K562 (cell line): Measurements from ENCODE around the gene HMX1. TPM values are rescaled to one million over a fixed set of nuclear protein-coding genes. Genes with fewer than 3 reads are reported as not detected.

Source experiments
- ATAC-seq: fragments of 200-7000 bp; cut with Tn5 transposase; 3 replicates; pipeline ENCODE4 v1.9.1; 2020; ENCODE audit warnings: moderate library complexity
- BruUV-seq: library from RNA; stranded (reverse); fragments of 400-500 nt; replicated peaks from 2 replicates; lab custom pipeline; 2021; lab: Mats Ljungman, UMichigan
- CTCF ChIA-PET: fragments of 300-600 bp; formaldehyde crosslinking; extraction: SDS; loops from one replicate; lab custom pipeline; 2021; ENCODE audit warnings: low intra/inter-chr PET ratio; lab: Yijun Ruan, JAX
- POLR2A ChIA-PET: fragments of 300-600, 350-650 bp; sonication (Branson Sonifier 250); formaldehyde crosslinking; extraction: SDS; loops from one replicate; lab custom pipeline; 2021; ENCODE audit warnings: antibody characterized with exemption, inconsistent platforms; lab: Yijun Ruan, JAX
- DNase-seq, 4 experiments: peaks; one replicate each; pipeline versions ENCODE4 v3.0.0 to v3.0.0-alpha.2; 2011 to 2018; ENCODE audit warnings: low spot score in 3 of 4, mixed read lengths in 3 of 4; ENCODE audit errors: extremely low read depth in 1 of 4
- FAIRE-seq: peaks from 2 replicates; lab custom pipeline; 2011; peaks lifted over from hg19 to GRCh38; lab: Jason Lieb, UNC
- H2AFZ ChIP-seq: 2 replicates; pipeline ENCODE4 v1.6.0; 2011; ENCODE audit warnings: low read depth, low read length, control low read depth, inconsistent platforms
- H3K27ac ChIP-seq: fragments of 200-600 bp; 3 replicates; pipeline ENCODE4 v1.8.0; 2011; ENCODE audit warnings: low read depth, mild to moderate bottlenecking, control low read depth, inconsistent platforms, low read length, moderate library complexity, mixed read lengths; ENCODE audit errors: extremely low read depth
- H3K27me3 ChIP-seq, 2 experiments: fragments of 300-600 bp in 1 of 2; 2 replicates in 1 of 2; 3 replicates in 1 of 2; pipeline versions ENCODE4 v1.6.0 to v1.8.0; 2011; ENCODE audit warnings: inconsistent platforms in 2 of 2, low read length in 2 of 2, mild to moderate bottlenecking in 1 of 2, mixed read lengths in 1 of 2, moderate library complexity in 1 of 2; ENCODE audit not compliant: control insufficient read depth in 2 of 2, insufficient read depth in 2 of 2
- H3K36me3 ChIP-seq: fragments of 300-600 bp; 3 replicates; pipeline ENCODE4 v1.8.0; 2011; ENCODE audit warnings: mild to moderate bottlenecking, low read length, inconsistent platforms; ENCODE audit not compliant: control insufficient read depth, insufficient read depth
- H3K4me1 ChIP-seq, 2 experiments: fragments of 200-600 bp in 1 of 2; replicated peaks in 1 of 2; 2 replicates in 1 of 2; 3 replicates in 1 of 2; pipeline versions ENCODE4 v1.5.1 to v1.8.0; 2011; ENCODE audit warnings: inconsistent platforms in 2 of 2, low read length in 2 of 2, mild to moderate bottlenecking in 1 of 2, mixed read lengths in 1 of 2, moderate library complexity in 1 of 2; ENCODE audit not compliant: control insufficient read depth in 2 of 2, insufficient read depth in 2 of 2
- H3K4me2 ChIP-seq: 2 replicates; pipeline ENCODE4 v1.6.1; 2011; ENCODE audit warnings: low read length, control low read depth, inconsistent platforms, mixed read lengths; ENCODE audit not compliant: insufficient read depth
- H3K4me3 ChIP-seq: fragments of 200-600 bp; sonication (generic), shearing (Covaris generic); 2 replicates; pipeline ENCODE4 v1.5.1; 2016; ENCODE audit warnings: control low read depth, inconsistent platforms
- H3K79me2 ChIP-seq: fragments of 200-600 bp; 3 replicates; pipeline ENCODE4 v1.8.0; 2011; ENCODE audit warnings: low read length, inconsistent platforms; ENCODE audit not compliant: control insufficient read depth, insufficient read depth
- H3K9ac ChIP-seq, 2 experiments: 2 replicates each; pipeline versions ENCODE4 v1.6.0 to v1.6.1; 2011; ENCODE audit warnings: low read depth in 2 of 2, low read length in 2 of 2, control low read depth in 1 of 2, inconsistent platforms in 1 of 2, mild to moderate bottlenecking in 1 of 2, mixed read lengths in 1 of 2; ENCODE audit not compliant: insufficient read depth in 1 of 2
- H3K9me1 ChIP-seq: one replicate; pipeline ENCODE4 v1.6.0; 2011; ENCODE audit warnings: inconsistent platforms, mild to moderate bottlenecking, low read length, moderate library complexity; ENCODE audit not compliant: control insufficient read depth, insufficient read depth
- H3K9me3 ChIP-seq: replicated peaks from 2 replicates; pipeline ENCODE4 v1.5.1; 2011; ENCODE audit warnings: low read depth, low read length, inconsistent platforms; ENCODE audit not compliant: control insufficient read depth, insufficient read depth
- H4K20me1 ChIP-seq: replicated peaks from 2 replicates; pipeline ENCODE4 v1.6.1; 2011; ENCODE audit warnings: low read length, inconsistent platforms, mixed read lengths; ENCODE audit not compliant: control insufficient read depth, insufficient read depth
- FOXK1 ChIP-seq: sonication (generic); formaldehyde crosslinking; IDR thresholded peaks from 2 replicates; pipeline ENCODE4 v1.8.0; 2022; ENCODE audit warnings: missing genetic modification reagents, mild to moderate bottlenecking, borderline replicate concordance
- KLF10 ChIP-seq: fragments of 250-450 bp; sonication (Bioruptor Pico); IDR thresholded peaks from 2 replicates; pipeline ENCODE4 v1.6.1; 2021; ENCODE audit warnings: matching md5 sums
- RB1 ChIP-seq: fragments of 450-650 bp; IDR thresholded peaks from 2 replicates; pipeline ENCODE4 v1.6.1; 2017; ENCODE audit warnings: low read depth, mild to moderate bottlenecking
- SIN3B ChIP-seq: fragments of 450-650 bp; IDR thresholded peaks from 2 replicates; pipeline ENCODE4 v1.6.1; 2017; ENCODE audit warnings: low read depth, mild to moderate bottlenecking, moderate library complexity
- SP2 ChIP-seq: IDR thresholded peaks from 2 replicates; pipeline ENCODE4 v1.6.1; 2011; ENCODE audit warnings: mild to moderate bottlenecking, low read depth, low read length, moderate library complexity; ENCODE audit not compliant: poor library complexity, severe bottlenecking; ENCODE audit errors: extremely low read depth
- WHSC1 ChIP-seq: IDR thresholded peaks from one replicate; pipeline ENCODE4 v1.6.1; 2012; ENCODE audit warnings: low read length, control low read depth, inconsistent platforms
- ZNF175 ChIP-seq: fragments of 200-800 bp; sonication (Bioruptor generic); IDR thresholded peaks from 2 replicates; pipeline ENCODE4 v1.6.1; 2016; ENCODE audit warnings: low read depth, mild to moderate bottlenecking, missing genetic modification characterization, missing compliant biosample characterization
- ZNF232 ChIP-seq: sonication (generic); formaldehyde crosslinking; IDR thresholded peaks from 2 replicates; pipeline ENCODE4 v1.8.0; 2022; ENCODE audit warnings: mild to moderate bottlenecking, missing genetic modification reagents
- ZNF707 ChIP-seq: fragments of 250-450 bp; sonication (Bioruptor Pico); conservative IDR thresholded peaks from 2 replicates; pipeline ENCODE4 v1.8.0; 2022; ENCODE audit warnings: inconsistent platforms, mild to moderate bottlenecking, moderate library complexity
- WGBS: fragments of 100-300 bp; shearing (Covaris generic); methylation state at CpG from one replicate; pipeline ENCODE4 v1.1.6; 2016; ENCODE audit warnings: low coverage, mixed read lengths; ENCODE audit not compliant: insufficient coverage; ENCODE audit errors: missing lambda C conversion rate; 5-methylcytosine and 5-hydroxymethylcytosine counted together
- in situ Hi-C: fragments of 300-500 bp; cut with MboI; formaldehyde crosslinking; loops from 4 replicates; pipeline ENCODE4 v1.15.0; 2018; ENCODE audit warnings: inconsistent platforms, mixed read lengths
- intact Hi-C: fragments of 100-400 bp; cut with micrococcal nuclease; formaldehyde crosslinking; loops from 2 replicates; pipeline ENCODE4 v1.14.2; 2022
- polyA plus RNA-seq, 8 experiments: library from polyadenylated mRNA; depleted of rRNA in 4 of 8; stranded (reverse) in 5 of 8; unstranded in 3 of 8; fragments of >200 nt; fragmentation: Nextera tagmentation in 2 of 8; fragmentation: Illumina TruSeq in 1 of 8; extraction: Ambion mirVana in 2 of 8; extraction: Trizol in 1 of 8; gene quantifications; 2 replicates each; pipeline versions ENCODE4 v1.2.1 to v1.2.3, GENCODE V29; 2011 to 2014; ENCODE audit warnings: inconsistent platforms in 1 of 8, missing spikeins in 1 of 8
- total RNA-seq, 7 experiments: library from RNA; depleted of rRNA in 6 of 7; stranded (reverse); fragments of >200 nt in 6 of 7; fragmentation: Illumina TruSeq in 2 of 7; extraction: Trizol in 2 of 7; gene quantifications; 2 replicates each; pipeline versions ENCODE4 v1.2.1 to v1.2.3, GENCODE V29; 2011 to 2021; ENCODE audit warnings: low replicate concordance in 1 of 7
- TF ChIP-seq, protein P1 (sequence below): fragments of 450-650 bp; conservative IDR thresholded peaks from 2 replicates; pipeline ENCODE4 v1.6.1; 2016; ENCODE audit warnings: missing genetic modification characterization, low read depth, mild to moderate bottlenecking, control low read depth, missing compliant biosample characterization
- TF ChIP-seq, protein P2 (sequence below): fragments of 450-650 bp; IDR thresholded peaks from 2 replicates; pipeline ENCODE4 v1.6.1; 2016; ENCODE audit warnings: mild to moderate bottlenecking
- TF ChIP-seq, protein P3 (sequence below): fragments of 450-650 bp; IDR thresholded peaks from 2 replicates; pipeline ENCODE4 v1.6.1; 2016

HMX1 gene
- total and polyA plus RNA-seq, 9 of the 15 experiments (the other 6 are each of a cell fraction or from before 2014, with no cell fraction given), result not detected

DNA sequence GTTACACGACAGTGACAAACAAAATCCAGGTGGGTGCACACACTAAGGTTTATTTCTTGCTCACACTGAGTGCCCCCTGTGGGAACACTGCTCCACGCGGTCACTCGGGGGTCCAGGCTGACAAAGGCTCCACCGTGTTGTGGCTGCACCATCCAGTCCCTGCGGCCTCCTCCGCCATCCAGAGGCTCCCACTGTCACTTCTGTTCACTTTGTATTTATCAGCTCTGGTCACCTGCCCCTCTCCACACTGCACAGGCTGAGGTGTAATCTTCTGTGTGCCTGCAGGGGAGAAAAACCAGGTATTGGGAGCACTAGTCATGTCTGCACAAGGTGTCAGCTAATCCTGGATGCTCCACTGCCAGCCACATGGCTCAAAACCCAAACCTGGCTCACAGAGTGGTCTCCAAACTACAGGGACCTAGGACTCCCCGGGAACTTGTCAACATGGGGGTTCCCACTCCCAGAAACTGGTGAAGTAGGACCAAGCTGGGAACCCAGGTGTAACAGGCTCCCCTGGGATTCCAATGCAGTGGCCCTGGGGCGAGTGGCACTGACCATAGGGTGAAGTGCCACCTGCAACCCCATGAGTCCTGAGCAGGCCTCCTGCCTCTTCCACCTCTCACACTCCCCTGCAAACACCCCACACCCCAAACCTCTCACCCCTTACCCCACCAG is 25.5 kb downstream of the HMX1 start:
- ATAC-seq (no peak), DNase-seq (no peak), FAIRE-seq (no peak)
- H3K27ac ChIP-seq, result no peak overlapping the region
- CTCF ChIA-PET, result no interaction called here
- H3K4me1 ChIP-seq, result no peaks in the 10 kb centered on the region; a peak in 1 of 5 replicates
- in situ Hi-C loops (no loop called here), intact Hi-C loops (no loop called here)
- no peak overlapping the region for H3K4me2 ChIP-seq
- no peaks in the 10 kb centered on the region; the same call in 1 of the 2 replicates for H3K9me3 ChIP-seq
- no TSS peak for BruUV-seq
- no peaks in the 10 kb centered on the region for H3K79me2 ChIP-seq
- peaks cover 0 to 31% of the 10 kb centered on the region in 2 experiments; a peak in 3 of 5 replicates for H3K27me3 ChIP-seq
- no peak overlapping the region; a peak in 1 of 4 replicates for H3K9ac ChIP-seq
- H3K4me3 ChIP-seq, result no peak overlapping the region
- under 1% methylated on average over 9 of the region's 9 CpGs for WGBS
- peaks cover 4% of the 10 kb centered on the region; the same call in 1 of the 2 replicates for H4K20me1 ChIP-seq
- no peaks in the 10 kb centered on the region for H3K36me3 ChIP-seq
- no peaks in the 10 kb centered on the region for H3K9me1 ChIP-seq
- POLR2A ChIA-PET, result no interaction called here
- no peak overlapping the region for H2AFZ ChIP-seq
- no peak for TF ChIP-seq RB1
- no peak for TF ChIP-seq ZNF232
- TF ChIP-seq, protein P1, sequence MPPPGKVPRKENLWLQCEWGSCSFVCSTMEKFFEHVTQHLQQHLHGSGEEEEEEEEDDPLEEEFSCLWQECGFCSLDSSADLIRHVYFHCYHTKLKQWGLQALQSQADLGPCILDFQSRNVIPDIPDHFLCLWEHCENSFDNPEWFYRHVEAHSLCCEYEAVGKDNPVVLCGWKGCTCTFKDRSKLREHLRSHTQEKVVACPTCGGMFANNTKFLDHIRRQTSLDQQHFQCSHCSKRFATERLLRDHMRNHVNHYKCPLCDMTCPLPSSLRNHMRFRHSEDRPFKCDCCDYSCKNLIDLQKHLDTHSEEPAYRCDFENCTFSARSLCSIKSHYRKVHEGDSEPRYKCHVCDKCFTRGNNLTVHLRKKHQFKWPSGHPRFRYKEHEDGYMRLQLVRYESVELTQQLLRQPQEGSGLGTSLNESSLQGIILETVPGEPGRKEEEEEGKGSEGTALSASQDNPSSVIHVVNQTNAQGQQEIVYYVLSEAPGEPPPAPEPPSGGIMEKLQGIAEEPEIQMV (tag), result no peak
- TF ChIP-seq FOXK1, result no peak
- TF ChIP-seq WHSC1, result no peak
- no peak for TF ChIP-seq KLF10 (CRISPR knock-in tag)
- no peak for TF ChIP-seq ZNF175 (CRISPR knock-in tag)
- TF ChIP-seq ZNF707 (CRISPR knock-in tag), result no peak
- TF ChIP-seq, protein P2, sequence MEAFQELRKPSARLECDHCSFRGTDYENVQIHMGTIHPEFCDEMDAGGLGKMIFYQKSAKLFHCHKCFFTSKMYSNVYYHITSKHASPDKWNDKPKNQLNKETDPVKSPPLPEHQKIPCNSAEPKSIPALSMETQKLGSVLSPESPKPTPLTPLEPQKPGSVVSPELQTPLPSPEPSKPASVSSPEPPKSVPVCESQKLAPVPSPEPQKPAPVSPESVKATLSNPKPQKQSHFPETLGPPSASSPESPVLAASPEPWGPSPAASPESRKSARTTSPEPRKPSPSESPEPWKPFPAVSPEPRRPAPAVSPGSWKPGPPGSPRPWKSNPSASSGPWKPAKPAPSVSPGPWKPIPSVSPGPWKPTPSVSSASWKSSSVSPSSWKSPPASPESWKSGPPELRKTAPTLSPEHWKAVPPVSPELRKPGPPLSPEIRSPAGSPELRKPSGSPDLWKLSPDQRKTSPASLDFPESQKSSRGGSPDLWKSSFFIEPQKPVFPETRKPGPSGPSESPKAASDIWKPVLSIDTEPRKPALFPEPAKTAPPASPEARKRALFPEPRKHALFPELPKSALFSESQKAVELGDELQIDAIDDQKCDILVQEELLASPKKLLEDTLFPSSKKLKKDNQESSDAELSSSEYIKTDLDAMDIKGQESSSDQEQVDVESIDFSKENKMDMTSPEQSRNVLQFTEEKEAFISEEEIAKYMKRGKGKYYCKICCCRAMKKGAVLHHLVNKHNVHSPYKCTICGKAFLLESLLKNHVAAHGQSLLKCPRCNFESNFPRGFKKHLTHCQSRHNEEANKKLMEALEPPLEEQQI, result no peak
- TF ChIP-seq, protein P3, sequence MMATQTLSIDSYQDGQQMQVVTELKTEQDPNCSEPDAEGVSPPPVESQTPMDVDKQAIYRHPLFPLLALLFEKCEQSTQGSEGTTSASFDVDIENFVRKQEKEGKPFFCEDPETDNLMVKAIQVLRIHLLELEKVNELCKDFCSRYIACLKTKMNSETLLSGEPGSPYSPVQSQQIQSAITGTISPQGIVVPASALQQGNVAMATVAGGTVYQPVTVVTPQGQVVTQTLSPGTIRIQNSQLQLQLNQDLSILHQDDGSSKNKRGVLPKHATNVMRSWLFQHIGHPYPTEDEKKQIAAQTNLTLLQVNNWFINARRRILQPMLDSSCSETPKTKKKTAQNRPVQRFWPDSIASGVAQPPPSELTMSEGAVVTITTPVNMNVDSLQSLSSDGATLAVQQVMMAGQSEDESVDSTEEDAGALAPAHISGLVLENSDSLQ, result no peak
- TF ChIP-seq SP2, result no peak
- TF ChIP-seq SIN3B, result no peak
